HEK293 (cell line): ENCODE data around the gene RAB20.

Experiments
- CTCF ChIA-PET: fragments of 350-600 bp; formaldehyde crosslinking; extraction: SDS; loops from one replicate; lab custom pipeline; 2021; ENCODE audit warnings: antibody characterized with exemption; lab: Yijun Ruan, JAX
- POLR2A ChIA-PET: fragments of 300-600 bp; formaldehyde crosslinking; extraction: SDS; loops from one replicate; lab custom pipeline; 2020; ENCODE audit warnings: antibody characterized with exemption, inconsistent platforms; lab: Yijun Ruan, JAX
- H3K27ac ChIP-seq: fragments of 200-500 bp; sonication (Bioruptor generic); 2 replicates; pipeline ENCODE4 v1.5.1; 2014; ENCODE audit warnings: low read depth, low read length, control low read depth, inconsistent platforms; ENCODE audit errors: extremely low read depth
- H3K36me3 ChIP-seq, 2 experiments: fragments of 200-500 bp in 1 of 2; sonication (Bioruptor generic) in 1 of 2; 1 replicate in 1 of 2; 2 replicates in 1 of 2; pipeline ENCODE4 v1.5.1; 2014 to 2017; ENCODE audit warnings: inconsistent platforms in 2 of 2, low read length in 2 of 2; ENCODE audit not compliant: control insufficient read depth in 2 of 2, insufficient read depth in 1 of 2
- H3K4me1 ChIP-seq: fragments of 200-500 bp; sonication (Bioruptor generic); 2 replicates; pipeline ENCODE4 v1.5.1; 2014; ENCODE audit warnings: mild to moderate bottlenecking, low read length, inconsistent platforms; ENCODE audit not compliant: control insufficient read depth, insufficient read depth
- H3K4me3 ChIP-seq: 2 replicates; pipeline ENCODE4 v1.5.1; 2011; ENCODE audit warnings: low read depth, mild to moderate bottlenecking, control low read depth, low read length, moderate library complexity
- H3K9me3 ChIP-seq: fragments of 200-500 bp; sonication (Bioruptor generic); 2 replicates; pipeline ENCODE4 v1.5.1; 2014; ENCODE audit warnings: low read depth, low read length, inconsistent platforms; ENCODE audit not compliant: control insufficient read depth, insufficient read depth
- KLF1 ChIP-seq: fragments of 450-650 bp; formaldehyde crosslinking; IDR thresholded peaks from 2 replicates; pipeline ENCODE4 v1.5.1; 2016; ENCODE audit warnings: missing biosample characterization, missing genetic modification characterization
- PRDM2 ChIP-seq: fragments of 450-650 bp; formaldehyde crosslinking; IDR thresholded peaks from 2 replicates; pipeline ENCODE4 v1.5.1; 2016; ENCODE audit warnings: missing biosample characterization, missing genetic modification characterization, borderline replicate concordance
- REPIN1 ChIP-seq: fragments of 450-650 bp; formaldehyde crosslinking; IDR thresholded peaks from 2 replicates; pipeline ENCODE4 v1.5.1; 2017; ENCODE audit warnings: missing biosample characterization, missing genetic modification characterization, low read depth
- ZBTB10 ChIP-seq: fragments of 450-650 bp; formaldehyde crosslinking; IDR thresholded peaks from 2 replicates; pipeline ENCODE4 v1.5.1; 2016; ENCODE audit warnings: missing biosample characterization, missing genetic modification characterization
- ZNF133 ChIP-seq: fragments of 450-650 bp; formaldehyde crosslinking; IDR thresholded peaks from 2 replicates; pipeline ENCODE4 v1.5.1; 2016; ENCODE audit warnings: missing biosample characterization, missing genetic modification characterization
- ZNF394 ChIP-seq: fragments of 450-650 bp; formaldehyde crosslinking; IDR thresholded peaks from 2 replicates; pipeline ENCODE4 v1.5.1; 2016; ENCODE audit warnings: missing biosample characterization, missing genetic modification characterization, mild to moderate bottlenecking, moderate library complexity, borderline replicate concordance
- ZNF488 ChIP-seq: fragments of 450-650 bp; formaldehyde crosslinking; IDR thresholded peaks from 2 replicates; pipeline ENCODE4 v1.5.1; 2016; ENCODE audit warnings: missing biosample characterization, missing genetic modification characterization
- ZNF501 ChIP-seq: fragments of 450-650 bp; formaldehyde crosslinking; IDR thresholded peaks from 2 replicates; pipeline ENCODE4 v1.5.1; 2016; ENCODE audit warnings: missing biosample characterization, missing genetic modification characterization
- ZNF529 ChIP-seq: fragments of 450-650 bp; formaldehyde crosslinking; IDR thresholded peaks from 2 replicates; pipeline ENCODE4 v1.5.1; 2017; ENCODE audit warnings: missing genetic modification characterization, missing biosample characterization; ENCODE audit not compliant: insufficient replicate concordance
- ZNF530 ChIP-seq: fragments of 450-650 bp; formaldehyde crosslinking; IDR thresholded peaks from 2 replicates; pipeline ENCODE4 v1.5.1; 2016; ENCODE audit warnings: low read depth, missing biosample characterization, missing genetic modification characterization
- ZNF560 ChIP-seq: fragments of 450-650 bp; formaldehyde crosslinking; IDR thresholded peaks from 2 replicates; pipeline ENCODE4 v1.5.1; 2017; ENCODE audit warnings: missing biosample characterization, missing genetic modification characterization, borderline replicate concordance
- ZNF561 ChIP-seq: fragments of 450-650 bp; IDR thresholded peaks from 2 replicates; pipeline ENCODE4 v1.5.1; 2018; ENCODE audit warnings: missing biosample characterization, missing genetic modification characterization, borderline replicate concordance
- ZNF571 ChIP-seq: fragments of 450-650 bp; formaldehyde crosslinking; IDR thresholded peaks from 2 replicates; pipeline ENCODE4 v1.5.0; 2017; ENCODE audit warnings: missing biosample characterization, missing genetic modification characterization
- ZNF654 ChIP-seq: fragments of 450-650 bp; formaldehyde crosslinking; IDR thresholded peaks from 2 replicates; pipeline ENCODE4 v1.5.1; 2016; ENCODE audit warnings: low read depth, missing biosample characterization, missing genetic modification characterization
- ZNF704 ChIP-seq: fragments of 450-650 bp; formaldehyde crosslinking; IDR thresholded peaks from 2 replicates; pipeline ENCODE4 v1.5.1; 2016; ENCODE audit warnings: missing biosample characterization, missing genetic modification characterization
- ZNF768 ChIP-seq: fragments of 450-650 bp; formaldehyde crosslinking; IDR thresholded peaks from 2 replicates; pipeline ENCODE4 v1.5.1; 2018; ENCODE audit warnings: missing biosample characterization, mild to moderate bottlenecking, missing genetic modification characterization

Gene RAB20

GRCh38 chr13:110531100-110531499 lies 30.4 kb downstream of the RAB20 start (continued):
- TF ChIP-seq ZBTB10 (tag by site-specific recombination), result no peak
- no peak for TF ChIP-seq ZNF501
- TF ChIP-seq, all 188 proteins: peak for 0

- Histone ChIP-seq H3K4me1 (no peaks in the 10 kb centered on the region), H3K9me3 (no peaks in the 10 kb centered on the region), H3K36me3 (no peaks in the 10 kb centered on the region), H3K4me3 (no peak overlapping the region), H3K27ac (no peak overlapping the region)
- ChIA-PET CTCF (no interaction called here), POLR2A (no interaction called here)
- TF ChIP-seq ZNF530 (no peak), ZNF560 (no peak), PRDM2 (tag by site-specific recombination) (no peak), ZNF394 (tag by site-specific recombination) (no peak), ZNF571 (no peak), ZNF654 (tag by site-specific recombination) (no peak), ZNF768 (tag by site-specific recombination) (no peak), ZNF133 (tag by site-specific recombination) (no peak), ZNF561 (tag by site-specific recombination) (no peak), KLF1 (tag by site-specific recombination) (no peak), REPIN1 (tag by site-specific recombination) (no peak)
Measured at GRCh38 chr13:110529522-110530311, 31.8 kb downstream of the RAB20 start.

- POLR2A ChIA-PET, result no interaction called here
- Histone ChIP-seq H3K27ac (no peak overlapping the region), H3K9me3 (no peaks in the 10 kb centered on the region), H3K36me3 (no peaks in the 10 kb centered on the region), H3K4me1 (no peaks in the 10 kb centered on the region), H3K4me3 (no peak overlapping the region)
- no peak for TF ChIP-seq ZNF488 (tag by site-specific recombination)
- TF ChIP-seq ZNF704 (tag by site-specific recombination), result no peak
- TF ChIP-seq ZNF561 (tag by site-specific recombination), result no peak
- TF ChIP-seq ZNF529 (tag by site-specific recombination), result no peak
- CTCF ChIA-PET, result interaction anchor here (1.0 kb wide), 1 partner anchor 73 kb away, joined by 3 read pairs; no protein-coding TSS in a partner anchor
Measured at GRCh38 chr13:110528911-110529310, 32.6 kb downstream of the RAB20 start.
